Measurements from ENCODE around the gene ADAM22.

Gene ADAM22

GRCh38 chr7:88201305-88201704 is 267.3 kb downstream of the ADAM22 start:
- no peaks in the 10 kb centered on the region for H3K9me2 ChIP-seq (replicated peaks; ENCODE audit: control insufficient read depth, low read length)
- peaks cover 34% of the 10 kb centered on the region for H3K36me3 ChIP-seq (ENCODE audit: control insufficient read depth, low read length)
- H3F3A ChIP-seq (ENCODE audit: control insufficient read depth, insufficient read depth): no peaks in the 10 kb centered on the region
- H3K27me3 ChIP-seq (ENCODE audit: control insufficient read depth, low read length): no peaks in the 10 kb centered on the region
- H4K20me1 ChIP-seq (ENCODE audit: control insufficient read depth, insufficient read depth, low read depth, low read length): no peaks in the 10 kb centered on the region
- H3K4me2 ChIP-seq (ENCODE audit: low read length): no peak overlapping the region
- H3K27ac ChIP-seq (ENCODE audit: low read depth, low read length): no peak overlapping the region
- H3K79me2 ChIP-seq (ENCODE audit: control insufficient read depth, low read length): no peaks in the 10 kb centered on the region
- H3K9me3 ChIP-seq (ENCODE audit: control insufficient read depth, insufficient read depth, low read length): no peaks in the 10 kb centered on the region
- no peak overlapping the region for H3K4me3 ChIP-seq (ENCODE audit: low read length)
- TF ChIP-seq EZH2phosphoT487 (IDR thresholded peaks at IDR 0.05; ENCODE audit: borderline replicate concordance, low read length) (no peak), CTCF (IDR thresholded peaks at IDR 0.05; ENCODE audit: low read depth, low read length, poor library complexity, severe bottlenecking) (no peak)
- H3K4me1 ChIP-seq (ENCODE audit: control insufficient read depth, low read length): no peaks in the 10 kb centered on the region

GRCh38 chr7:88202278-88202677 is 268.2 kb downstream of the ADAM22 start:
- Histone ChIP-seq H3K4me2 (ENCODE audit: low read length) (no peak overlapping the region), H3K4me1 (ENCODE audit: control insufficient read depth, low read length) (no peaks in the 10 kb centered on the region), H3K27ac (ENCODE audit: low read depth, low read length) (no peak overlapping the region), H3K4me3 (ENCODE audit: low read length) (no peak overlapping the region), H3K79me2 (ENCODE audit: control insufficient read depth, low read length) (no peaks in the 10 kb centered on the region), H3K27me3 (ENCODE audit: control insufficient read depth, low read length) (no peaks in the 10 kb centered on the region), H3K9me2 (replicated peaks; ENCODE audit: control insufficient read depth, low read length) (no peaks in the 10 kb centered on the region), H4K20me1 (ENCODE audit: control insufficient read depth, insufficient read depth, low read depth, low read length) (no peaks in the 10 kb centered on the region), H3F3A (ENCODE audit: control insufficient read depth, insufficient read depth) (no peaks in the 10 kb centered on the region), H3K36me3 (ENCODE audit: control insufficient read depth, low read length) (peaks cover 43% of the 10 kb centered on the region), H3K9me3 (ENCODE audit: control insufficient read depth, insufficient read depth, low read length) (no peaks in the 10 kb centered on the region)
- TF ChIP-seq CTCF (IDR thresholded peaks at IDR 0.05; ENCODE audit: low read depth, low read length, poor library complexity, severe bottlenecking): no peak
- TF ChIP-seq EZH2phosphoT487 (IDR thresholded peaks at IDR 0.05; ENCODE audit: borderline replicate concordance, low read length): no peak

- H3K4me3 ChIP-seq (ENCODE audit: low read length): no peak overlapping the region
These were observed 268.7 kb downstream of the ADAM22 start for GRCh38 chr7:88202799-88203198.

More at GRCh38 chr7:88202799-88203198, 268.7 kb downstream of the ADAM22 start:
- Histone ChIP-seq H4K20me1 (ENCODE audit: control insufficient read depth, insufficient read depth, low read depth, low read length) (no peaks in the 10 kb centered on the region), H3K27ac (ENCODE audit: low read depth, low read length) (no peak overlapping the region), H3K4me1 (ENCODE audit: control insufficient read depth, low read length) (no peaks in the 10 kb centered on the region), H3K36me3 (ENCODE audit: control insufficient read depth, low read length) (peaks cover 48% of the 10 kb centered on the region), H3K79me2 (ENCODE audit: control insufficient read depth, low read length) (no peaks in the 10 kb centered on the region), H3K9me3 (ENCODE audit: control insufficient read depth, insufficient read depth, low read length) (no peaks in the 10 kb centered on the region), H3K9me2 (replicated peaks; ENCODE audit: control insufficient read depth, low read length) (no peaks in the 10 kb centered on the region), H3F3A (ENCODE audit: control insufficient read depth, insufficient read depth) (no peaks in the 10 kb centered on the region), H3K27me3 (ENCODE audit: control insufficient read depth, low read length) (no peaks in the 10 kb centered on the region), H3K4me2 (ENCODE audit: low read length) (no peak overlapping the region)
- TF ChIP-seq CTCF (IDR thresholded peaks at IDR 0.05; ENCODE audit: low read depth, low read length, poor library complexity, severe bottlenecking): no peak
- no peak for TF ChIP-seq EZH2phosphoT487 (IDR thresholded peaks at IDR 0.05; ENCODE audit: borderline replicate concordance, low read length)

Measured in DOHH2 (cell line).